GM18499 (cell line): ENCODE data around the gene CRELD2.

Experiments
- ATAC-seq: cut with Tn5 transposase; IDR thresholded peaks from one replicate; pipeline ENCODE4 v1.9.1; 2021; ENCODE audit warnings: moderate number of reproducible peaks; ENCODE audit not compliant: insufficient read depth, unreplicated experiment

Gene CRELD2

DNA sequence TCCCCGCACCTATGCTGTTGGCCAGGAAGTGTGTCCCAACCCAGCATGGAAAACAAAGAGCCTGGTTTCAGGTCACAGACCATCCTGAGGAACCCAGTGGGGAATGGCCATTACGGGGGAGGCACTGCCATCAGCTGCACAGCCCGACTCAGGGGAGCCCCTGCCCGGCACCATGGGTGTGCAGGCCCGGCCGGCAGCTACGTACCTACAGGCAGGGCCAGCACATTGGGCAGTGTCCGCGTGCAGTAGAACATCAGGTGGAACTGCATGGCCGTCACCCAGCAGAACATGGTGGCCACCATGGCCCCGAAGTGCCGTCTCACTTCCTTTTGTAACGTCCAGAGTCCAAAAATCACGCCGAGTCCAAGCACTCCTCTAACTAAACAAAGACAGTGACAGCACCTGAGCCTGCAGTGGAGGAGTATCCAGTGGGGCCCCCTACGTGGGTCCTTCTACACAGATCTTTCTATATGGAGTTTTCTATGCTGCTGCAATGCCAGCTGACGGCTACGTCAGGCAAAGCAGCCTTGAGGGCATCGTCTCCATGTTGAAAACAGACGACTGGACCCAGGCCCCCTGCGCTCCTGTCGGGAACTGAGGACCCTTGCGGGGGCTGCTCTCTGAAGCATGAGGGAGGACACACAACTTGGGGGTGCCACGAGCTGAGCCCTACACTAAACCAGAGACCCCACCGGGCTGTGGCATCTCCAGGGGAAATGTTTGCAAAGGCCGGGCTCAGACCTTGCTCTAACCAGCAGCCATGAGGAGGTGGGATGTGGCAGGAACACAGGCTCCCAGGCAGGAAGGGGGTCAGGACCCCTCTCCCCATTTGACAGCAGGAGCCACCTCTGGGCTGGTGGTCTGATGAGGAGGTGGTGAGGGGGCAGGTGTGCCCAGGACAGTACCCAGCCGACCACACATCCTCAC, 7.9 kb upstream of the CRELD2 start:
- ATAC-seq: no peak

DNA sequence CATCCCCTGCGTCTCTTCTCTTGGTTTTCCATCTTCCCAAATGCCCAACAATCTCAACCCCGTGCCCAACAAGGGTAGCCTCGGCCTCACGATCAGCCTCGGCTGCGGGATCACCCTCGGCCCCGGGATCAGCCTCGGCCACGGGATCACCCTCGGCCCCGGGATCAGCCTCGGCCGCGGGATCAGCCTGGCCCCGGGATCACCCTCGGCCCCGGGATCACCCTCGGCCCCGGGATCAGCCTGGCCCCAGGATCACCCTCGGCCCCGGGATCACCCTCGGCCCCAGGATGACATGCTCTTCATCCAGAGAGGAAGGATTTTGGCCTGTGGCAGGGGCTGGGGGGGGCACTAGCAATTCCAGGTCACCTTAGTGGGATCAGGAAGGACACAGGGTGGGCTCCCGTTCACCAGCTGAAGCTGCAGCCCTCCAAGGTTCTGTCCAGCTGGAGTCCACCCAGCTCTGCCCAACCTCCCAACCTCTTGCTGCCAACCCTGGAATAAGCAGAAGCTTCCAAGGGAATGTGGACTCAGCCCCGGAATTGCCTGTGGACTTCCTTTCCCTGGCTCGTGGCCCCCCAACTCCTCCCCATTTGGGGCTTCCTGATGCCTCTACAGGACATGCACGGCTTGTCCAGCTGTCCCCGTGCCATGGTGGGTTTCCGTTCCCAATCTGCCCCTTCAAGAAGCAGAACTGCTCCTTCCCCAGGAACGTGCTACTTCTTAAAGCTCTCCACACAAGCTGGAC, 6.4 kb upstream of the CRELD2 start:
- ATAC-seq: no peak

DNA sequence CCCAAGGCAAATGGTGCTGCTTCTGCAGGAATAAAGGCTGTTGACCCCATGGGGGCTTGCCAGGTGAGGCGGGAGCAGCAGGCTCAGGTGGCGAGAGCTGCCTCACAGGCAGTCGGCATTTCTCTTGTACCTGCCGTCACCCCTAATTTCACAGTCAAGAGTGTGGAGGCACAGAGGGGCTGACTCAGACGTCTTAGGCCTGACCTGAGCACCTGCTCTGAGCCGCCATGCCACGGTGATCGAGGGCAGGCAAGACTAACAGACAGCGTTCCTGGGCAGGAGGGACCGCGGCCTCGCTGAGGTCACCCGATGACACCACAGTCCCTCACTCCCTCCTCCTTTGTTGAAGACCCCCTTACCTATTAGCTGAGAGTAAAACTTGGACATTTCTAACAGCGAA, 5.4 kb upstream of the CRELD2 start:
- no peak for ATAC-seq

DNA sequence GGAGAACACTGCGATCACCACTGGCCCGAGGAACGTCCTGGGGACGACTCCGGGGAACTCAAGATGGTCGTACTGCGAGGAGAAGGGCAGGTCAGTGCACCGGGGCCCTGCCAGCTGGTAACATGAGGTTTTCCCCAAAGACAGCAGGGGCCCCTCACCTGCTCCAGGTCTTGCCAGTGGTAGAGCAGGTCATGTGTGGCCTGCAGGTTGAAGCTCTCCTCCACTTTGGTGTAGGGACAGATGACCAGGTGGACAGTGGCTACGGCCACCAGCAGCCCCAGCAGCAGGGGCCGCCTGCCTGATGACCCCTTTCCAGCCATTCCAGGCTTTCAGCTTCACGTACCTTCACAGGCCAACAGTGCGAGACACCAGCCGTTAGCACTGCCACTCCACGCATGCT, 5.0 kb upstream of the CRELD2 start:
- no peak for ATAC-seq

DNA sequence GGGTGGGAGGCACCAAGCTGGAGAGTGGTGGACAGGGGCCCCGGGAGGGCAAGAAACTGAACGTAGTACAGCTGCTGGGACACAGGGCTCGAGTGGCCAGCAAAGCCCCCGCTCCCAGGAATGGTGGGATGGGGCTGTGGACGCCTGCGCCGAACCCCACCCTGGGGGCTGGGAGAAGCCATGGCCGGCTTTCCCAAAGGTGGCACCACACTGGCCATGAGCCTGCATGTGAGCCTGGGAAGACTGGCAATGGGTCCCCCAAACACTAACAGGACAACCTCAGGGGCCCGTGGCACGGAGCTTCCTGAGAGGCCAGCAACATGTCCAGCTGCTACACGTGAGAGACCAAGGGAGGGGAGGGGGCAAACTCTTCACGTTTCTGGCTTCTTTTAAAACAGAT, 4.2 kb upstream of the CRELD2 start:
- no peak for ATAC-seq

DNA sequence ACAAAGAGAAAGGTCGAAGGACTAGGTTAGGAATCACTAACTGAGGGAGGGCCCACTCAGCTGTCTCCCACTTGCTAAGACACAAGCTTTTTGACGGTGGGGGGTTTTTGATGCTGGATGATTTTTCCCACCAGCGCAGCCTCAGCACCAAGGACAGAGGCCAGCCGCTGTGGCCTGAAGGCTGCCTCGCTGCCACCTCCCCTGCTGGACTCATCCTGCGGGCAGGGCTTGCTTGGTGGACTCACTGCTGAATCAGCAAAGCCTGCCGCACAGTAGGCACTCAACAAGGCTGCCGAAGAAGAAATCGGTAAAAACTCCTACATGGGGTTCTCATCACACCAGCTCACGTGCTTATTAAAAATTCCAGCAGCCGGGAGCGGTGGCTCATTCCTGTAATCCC, 2.8 kb upstream of the CRELD2 start:
- no peak for ATAC-seq

DNA sequence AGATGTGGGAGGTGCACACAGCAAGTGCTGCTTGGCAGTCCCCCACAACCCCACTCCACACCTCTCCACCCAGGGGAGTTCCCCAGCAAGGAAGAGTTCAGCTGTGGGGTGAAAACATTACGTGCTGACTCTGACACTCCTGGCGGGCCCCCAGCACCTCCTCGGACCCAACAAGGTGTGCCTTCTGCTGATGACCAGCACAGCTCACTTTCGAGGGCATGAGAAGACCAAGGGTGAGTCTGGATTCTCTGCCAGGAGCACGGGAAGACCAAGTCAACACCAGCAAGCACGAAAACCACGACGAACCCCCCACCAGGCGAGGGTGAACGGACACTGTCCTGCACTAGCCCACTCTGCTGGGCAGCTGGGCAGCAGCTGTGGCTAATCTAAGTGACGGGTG, 1.6 kb upstream of the CRELD2 start:
- ATAC-seq: no peak

DNA sequence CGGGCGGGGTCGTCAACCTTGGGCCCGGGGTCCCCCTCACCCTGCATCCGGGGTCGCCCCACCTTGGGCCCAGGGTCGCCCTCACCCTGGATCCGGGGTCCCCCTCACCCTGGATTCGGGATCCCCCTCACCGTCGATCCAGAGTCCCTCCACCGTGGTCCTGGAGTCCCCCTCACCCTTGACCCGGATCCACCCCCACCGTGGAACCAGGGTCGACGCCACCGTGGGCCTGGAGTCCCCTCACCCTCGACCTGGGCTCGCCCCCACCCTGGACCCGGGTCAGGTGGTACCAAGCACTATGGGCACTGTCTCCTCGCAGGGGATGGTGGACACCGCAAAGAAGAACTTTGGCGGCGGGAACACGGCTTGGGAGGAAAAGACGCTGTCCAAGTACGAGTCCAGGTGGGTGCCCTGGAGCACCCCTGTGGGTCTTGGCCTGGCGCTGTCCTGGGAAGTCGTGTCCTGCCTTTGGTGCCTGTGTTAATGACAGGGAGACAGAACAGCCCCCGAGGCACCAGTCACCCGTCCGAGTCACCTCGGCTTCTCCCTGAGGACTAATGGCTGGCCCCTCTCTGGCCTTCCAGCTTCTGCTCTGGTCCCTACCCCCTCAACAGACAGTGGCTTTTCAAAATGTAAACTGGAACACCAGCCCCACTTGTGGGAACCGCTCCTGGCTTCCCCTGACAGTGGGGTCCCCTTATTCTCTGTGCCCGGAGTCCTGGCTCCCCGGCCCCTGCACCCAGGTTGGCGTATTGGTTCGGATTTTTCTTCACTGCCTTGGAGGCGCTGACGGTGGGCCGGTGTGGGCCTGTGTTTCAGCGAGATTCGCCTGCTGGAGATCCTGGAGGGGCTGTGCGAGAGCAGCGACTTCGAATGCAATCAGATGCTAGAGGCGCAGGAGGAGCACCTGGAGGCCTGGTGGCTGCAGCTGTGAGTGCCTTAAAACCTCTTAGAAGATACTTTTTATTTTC, 762 bp downstream of the CRELD2 start:
- no peak for ATAC-seq

DNA sequence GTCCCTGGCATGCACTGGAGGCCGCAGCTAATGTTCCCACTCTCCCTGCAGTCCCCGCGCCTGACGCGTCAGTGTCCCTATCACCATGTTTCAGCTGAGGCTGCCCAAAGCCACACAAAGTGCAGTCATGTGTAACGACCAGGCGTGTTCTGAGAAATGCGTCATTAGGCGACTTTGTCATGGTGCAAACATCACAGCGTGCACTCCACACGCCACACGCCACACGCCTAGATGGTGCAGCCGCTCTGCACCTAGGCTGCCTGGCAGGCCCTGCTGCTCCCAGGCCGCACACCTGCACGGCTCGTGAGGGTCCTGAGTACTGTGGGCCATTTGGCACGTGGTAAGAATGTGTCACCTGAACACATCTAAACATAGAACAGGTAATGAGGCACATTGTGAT, 2.4 kb downstream of the CRELD2 start:
- no peak for ATAC-seq

DNA sequence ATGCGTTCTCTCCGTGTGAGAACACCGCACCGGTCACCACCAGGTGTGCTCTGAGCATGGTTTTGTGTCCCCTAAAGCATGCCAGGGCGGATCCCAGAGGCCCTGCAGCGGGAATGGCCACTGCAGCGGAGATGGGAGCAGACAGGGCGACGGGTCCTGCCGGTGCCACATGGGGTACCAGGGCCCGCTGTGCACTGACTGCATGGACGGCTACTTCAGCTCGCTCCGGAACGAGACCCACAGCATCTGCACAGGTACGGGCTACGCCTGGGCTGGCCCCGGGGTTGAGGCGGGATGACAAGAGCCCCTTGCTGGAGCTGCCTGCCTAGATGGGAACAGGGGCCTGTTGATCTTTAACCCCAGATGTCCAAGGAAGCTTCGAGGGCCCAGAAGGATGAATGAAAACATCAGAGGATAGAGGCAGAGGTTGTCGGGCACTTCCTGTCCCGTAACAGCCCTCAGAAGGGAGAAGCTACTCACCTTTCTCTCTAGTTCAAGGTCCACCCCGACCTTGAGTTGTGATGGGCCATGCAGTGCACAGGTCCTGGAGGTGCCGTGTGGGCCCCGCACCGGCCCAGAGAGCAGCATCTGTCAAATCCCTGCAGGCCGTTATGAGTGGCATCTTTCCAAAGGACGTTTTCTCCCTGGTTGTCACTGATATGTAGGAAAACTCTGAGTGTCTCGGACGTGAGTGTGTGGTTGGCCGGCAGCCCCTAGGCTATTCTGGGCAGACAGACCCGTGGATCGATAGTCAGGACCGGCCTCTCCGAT, 3.3 kb downstream of the CRELD2 start:
- no peak for ATAC-seq

DNA sequence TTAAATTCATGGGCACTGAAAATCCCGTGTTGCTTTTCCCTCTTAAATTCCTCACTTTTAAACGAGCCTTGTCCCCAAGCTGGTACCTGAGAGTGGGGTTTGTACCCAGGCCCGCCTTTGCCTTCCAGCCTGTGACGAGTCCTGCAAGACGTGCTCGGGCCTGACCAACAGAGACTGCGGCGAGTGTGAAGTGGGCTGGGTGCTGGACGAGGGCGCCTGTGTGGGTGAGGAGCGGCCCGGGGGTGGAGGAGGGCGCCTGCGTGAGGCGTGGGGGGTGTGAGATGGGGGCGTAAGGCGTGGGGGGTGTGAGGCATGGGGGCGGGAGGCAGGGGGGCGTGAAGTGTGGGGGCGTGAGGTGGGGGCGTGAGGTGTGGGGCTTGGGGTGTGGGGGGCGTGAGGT, 4.0 kb downstream of the CRELD2 start:
- no peak for ATAC-seq

DNA sequence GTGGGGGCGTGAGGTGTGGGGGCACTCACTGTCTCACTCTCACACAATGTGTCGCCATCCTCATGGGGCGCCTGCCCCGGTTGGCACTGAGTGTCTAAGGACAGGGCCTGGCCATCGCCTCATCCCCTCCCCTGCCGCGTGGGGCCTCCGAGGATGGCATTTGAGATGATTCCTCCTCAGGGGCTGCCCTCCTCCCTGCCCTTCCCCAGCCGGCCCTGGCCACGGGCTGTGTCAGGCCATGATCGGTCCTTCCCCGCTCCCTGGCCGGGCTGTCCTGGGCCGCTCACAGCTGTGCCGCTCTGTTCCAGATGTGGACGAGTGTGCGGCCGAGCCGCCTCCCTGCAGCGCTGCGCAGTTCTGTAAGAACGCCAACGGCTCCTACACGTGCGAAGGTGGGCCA, 4.5 kb downstream of the CRELD2 start:
- ATAC-seq: no peak

DNA sequence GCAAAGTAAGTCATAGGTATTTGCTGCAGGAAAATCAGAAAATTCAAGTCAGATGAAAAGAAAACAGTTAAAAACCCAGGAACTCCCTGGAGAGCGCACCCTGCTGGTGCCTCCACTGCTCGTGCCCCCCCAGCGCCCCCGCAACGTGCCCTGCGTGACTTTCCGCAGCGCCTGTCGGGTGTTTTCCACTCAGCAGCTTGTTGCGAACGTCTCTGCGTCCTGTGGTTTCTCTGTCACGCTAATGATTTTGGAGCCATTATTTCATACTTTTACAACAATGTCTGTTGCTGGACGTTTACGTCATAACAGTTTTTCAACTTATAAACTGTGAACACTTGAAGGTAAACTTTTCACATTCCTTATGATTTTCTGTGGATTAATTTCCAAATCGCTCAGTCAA, 5.0 kb downstream of the CRELD2 start:
- ATAC-seq: no peak

DNA sequence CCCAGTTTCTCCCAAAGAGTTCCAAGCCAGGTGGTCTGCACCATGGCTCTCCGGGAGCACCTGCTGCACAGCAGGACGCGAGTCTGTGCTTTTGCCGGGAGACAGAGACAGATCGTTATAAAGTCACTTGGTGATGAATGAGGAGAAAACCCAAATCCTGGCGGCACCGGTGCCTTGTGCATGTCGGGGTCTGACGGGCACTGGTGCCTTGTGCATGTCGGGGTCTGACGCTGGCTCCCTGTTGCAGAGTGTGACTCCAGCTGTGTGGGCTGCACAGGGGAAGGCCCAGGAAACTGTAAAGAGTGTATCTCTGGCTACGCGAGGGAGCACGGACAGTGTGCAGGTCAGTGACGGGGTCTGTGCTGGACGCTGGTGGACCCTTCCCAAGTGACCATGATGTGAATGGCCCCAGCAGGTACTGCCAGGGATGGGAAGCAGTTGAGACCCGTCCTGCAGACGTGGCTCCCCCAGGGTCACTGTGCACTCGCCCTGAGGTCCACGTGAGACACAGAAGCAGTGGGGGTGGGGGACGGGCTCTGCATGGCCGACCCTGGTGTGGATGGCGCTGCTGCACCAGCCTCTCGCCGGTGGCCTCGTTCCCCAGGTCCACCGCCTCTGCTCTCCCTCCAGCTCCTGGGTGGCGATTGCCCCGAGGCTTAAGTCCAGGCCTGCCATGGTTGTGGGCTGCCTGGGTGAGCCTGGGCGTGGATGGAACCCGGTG, 5.8 kb downstream of the CRELD2 start:
- no peak for ATAC-seq

DNA sequence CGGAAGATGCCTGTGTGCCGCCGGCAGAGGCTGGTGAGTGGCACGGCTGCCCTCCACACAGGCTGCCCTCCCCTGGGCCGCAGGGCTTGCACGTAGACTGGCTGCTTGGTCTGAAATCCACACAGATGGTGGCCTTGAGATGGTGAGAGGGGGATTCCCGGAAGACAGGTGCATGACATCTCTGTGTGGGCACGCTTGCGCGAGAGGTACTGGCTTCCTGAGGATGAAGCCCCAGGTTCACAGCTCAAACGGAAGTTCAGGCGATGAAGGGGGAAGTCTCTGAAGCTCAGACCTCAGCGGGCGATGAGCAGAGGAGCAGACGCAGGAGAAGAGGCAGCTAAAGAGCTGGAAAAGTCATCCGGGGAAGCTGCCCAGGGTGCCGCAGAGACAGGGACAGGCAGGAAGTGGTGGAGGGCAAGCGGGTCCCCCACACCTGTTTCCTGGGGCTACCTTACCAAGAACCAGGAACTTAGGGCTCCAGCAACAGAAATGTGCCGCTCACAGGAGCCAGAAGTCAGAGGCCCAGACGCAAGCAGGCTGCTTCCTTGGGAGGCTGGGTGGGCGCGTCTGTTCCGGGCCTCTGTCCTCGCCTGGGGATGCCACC, 7.2 kb downstream of the CRELD2 start:
- no peak for ATAC-seq

DNA sequence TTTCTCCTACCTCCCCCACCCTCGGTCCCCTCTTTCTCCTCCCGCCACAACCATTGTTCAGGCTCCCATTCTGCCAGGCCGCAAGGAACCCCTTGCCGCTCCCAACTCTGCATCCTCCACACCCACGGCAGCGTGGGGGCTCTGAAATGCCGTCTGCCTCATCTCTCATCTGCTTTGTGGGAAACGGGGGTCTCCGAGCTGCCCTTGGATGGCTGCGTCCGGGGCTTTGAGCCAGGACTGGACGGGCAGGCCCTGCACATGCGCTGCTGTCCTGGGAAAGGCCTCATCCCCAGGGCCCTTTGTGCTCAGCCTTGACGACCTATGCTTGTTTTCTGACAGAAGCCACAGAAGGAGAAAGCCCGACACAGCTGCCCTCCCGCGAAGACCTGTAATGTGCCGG, 8.5 kb downstream of the CRELD2 start:
- ATAC-seq: no peak

DNA sequence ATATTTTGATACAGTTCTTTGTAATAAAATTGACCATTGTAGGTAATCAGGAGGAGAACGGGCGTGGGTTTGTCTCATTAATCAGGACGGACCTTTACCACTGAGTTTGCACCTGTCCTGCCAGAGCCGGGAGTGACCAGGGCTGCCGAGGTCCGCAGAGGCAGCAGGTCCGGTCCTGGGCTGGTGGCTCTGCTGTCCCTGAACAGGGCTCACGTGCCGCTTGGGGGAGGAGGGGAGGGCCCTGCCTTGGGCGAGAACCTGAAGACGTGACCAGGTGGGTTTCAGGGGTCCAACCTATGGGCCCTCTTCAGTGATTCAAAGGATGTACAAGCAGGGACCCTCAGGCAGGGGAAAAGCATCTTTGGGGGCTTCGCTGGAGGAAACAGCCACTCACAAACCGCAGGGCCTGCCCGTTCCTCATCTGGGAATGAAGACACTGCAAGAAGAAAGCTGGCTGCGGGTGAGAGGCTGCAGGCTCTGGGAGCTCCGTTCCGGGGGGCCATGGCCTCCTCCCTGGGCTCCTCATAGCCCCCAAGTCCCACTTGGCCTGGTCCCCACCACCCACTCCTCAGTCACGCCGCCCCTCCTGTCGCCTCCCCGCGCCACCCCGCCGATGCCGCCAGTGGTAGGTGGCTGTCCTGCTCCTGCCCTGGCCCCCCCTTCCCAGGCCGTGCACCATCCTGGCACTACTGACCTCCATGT, 9.2 kb downstream of the CRELD2 start:
- ATAC-seq: no peak

DNA sequence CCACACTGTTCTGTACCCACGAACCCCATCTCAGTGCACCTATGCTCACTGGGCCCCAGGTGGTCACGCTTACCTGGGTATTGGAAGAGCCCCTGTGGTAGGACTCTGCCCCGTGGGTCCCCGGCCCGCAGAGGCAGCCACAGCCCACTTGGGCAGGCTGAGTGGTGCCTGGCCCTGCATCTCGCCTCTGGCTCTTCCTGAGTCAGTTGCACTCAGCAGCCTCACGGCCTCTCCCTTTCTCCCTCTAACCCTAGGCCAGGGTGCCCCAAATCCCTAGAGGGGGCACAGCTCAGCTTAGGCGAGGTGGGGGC, 9.7 kb downstream of the CRELD2 start:
- ATAC-seq: no peak
